T-helper 9 cell (primary cell): Measurements from ENCODE around the gene ANKFY1.

ENCODE experiments used
- DNase-seq: peaks from one replicate; pipeline ENCODE4 v3.0.0-alpha.2; 2020

Gene ANKFY1

DNA sequence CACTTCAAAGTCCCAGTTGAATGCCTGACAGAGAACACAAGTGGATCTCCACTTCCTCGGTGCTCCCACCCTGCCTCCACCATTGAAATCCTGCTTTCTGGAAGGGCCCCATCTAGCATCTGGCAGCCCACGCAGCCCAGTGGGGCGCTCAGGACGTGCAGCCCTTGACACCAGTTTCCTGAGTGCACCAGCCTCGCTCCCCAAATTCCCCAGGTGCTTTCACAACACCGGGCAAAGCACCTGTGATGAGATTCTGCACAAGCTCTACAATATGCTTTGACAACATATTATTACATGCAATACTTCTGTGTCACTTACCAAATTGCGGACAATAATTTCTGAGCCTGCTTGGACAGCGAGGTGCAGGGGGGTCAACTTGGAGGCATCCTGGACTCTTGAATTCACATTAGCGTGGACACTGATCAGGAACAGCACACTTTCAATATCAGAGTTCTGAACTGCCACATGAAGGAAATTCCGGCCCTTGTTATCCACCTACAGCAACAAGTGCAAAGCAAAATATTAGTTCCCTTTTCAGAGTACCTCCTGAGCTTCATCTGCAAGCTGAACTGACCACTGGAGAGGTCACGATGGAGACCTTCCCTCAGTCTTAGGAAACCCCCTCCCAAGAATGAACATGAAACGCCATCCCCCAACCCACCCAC lies 86.8 kb downstream of the ANKFY1 start:
- DNase-seq: no peak

DNA sequence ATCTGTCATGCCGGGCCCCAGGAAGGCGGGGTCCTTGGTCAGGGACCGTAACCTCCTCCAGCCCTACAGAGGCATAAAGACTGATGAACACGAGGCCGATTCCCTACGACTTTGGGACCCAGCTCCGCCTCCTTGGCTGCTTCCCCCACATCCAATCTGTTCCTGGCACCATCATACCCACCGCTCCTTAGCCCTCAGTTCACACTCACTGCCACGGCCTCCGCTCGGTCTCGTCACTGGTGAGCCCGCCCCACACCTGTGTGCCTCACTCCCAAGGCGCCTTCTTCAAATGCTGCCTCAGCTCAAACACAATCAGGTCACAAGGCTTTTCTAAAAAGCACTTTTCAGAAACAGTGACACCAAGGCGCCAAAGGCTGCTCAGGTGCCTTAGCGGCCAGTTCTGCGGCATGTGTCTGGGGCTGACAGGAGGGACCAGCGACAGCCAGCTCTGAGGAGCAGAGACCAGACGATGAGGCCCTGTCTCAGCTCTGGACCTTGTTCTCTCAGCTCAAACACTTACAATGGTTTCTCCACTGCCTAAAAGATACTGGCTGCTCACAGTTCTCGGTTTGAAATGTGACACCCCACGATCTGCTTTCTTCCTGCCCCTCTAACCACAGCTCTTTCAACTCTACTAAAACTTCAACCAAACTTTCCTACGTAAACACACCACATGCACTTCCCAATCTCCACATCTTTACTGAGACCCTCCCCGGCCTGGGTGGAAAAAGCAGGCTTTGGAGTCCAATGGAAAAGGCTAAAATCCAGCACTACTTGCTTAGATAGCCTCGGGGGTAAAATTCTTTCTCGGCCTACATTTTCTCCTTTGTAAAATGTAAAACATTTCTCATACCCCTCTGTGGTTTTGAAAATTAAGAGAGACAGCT lies 87.6 kb downstream of the ANKFY1 start:
- peak; percentile 28 for DNase-seq

GRCh38 chr17:4174556-4174955 lies 89.2 kb downstream of the ANKFY1 start:
- no peak for DNase-seq

GRCh38 chr17:4173781-4174180 lies 90.0 kb downstream of the ANKFY1 start:
- no peak for DNase-seq

GRCh38 chr17:4172356-4172755 lies 91.4 kb downstream of the ANKFY1 start:
- no peak for DNase-seq

DNA sequence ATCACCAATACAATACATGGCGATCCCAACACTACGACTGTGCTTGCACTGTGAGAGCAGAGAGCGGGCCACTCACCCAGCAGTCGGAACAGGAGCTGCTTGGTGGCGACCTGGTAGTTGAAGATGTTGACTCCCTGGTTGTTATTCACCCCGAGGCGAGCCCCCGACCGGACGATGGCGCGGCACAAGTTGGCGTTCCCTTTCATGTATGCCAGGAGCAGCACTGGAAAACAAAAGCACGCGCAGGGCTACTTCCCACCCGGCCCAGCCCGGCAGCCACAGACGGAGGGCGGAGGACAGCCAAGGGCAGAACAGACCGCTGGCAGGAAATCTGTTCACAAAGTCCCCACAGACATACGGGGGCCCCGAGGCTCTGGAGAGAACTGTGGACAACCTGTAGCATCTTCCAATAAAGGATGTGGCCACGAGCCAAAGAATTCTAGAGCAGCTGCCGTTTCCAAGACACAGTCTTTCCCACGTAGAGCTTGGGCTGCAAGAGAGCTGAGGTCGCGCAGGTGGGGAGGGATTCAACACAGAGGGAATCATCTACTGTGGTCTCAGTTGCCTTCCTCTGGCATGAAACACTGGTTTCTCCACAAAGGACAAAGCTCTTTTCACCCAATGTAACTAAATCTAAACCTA lies 93.0 kb downstream of the ANKFY1 start:
- DNase-seq: no peak

DNA sequence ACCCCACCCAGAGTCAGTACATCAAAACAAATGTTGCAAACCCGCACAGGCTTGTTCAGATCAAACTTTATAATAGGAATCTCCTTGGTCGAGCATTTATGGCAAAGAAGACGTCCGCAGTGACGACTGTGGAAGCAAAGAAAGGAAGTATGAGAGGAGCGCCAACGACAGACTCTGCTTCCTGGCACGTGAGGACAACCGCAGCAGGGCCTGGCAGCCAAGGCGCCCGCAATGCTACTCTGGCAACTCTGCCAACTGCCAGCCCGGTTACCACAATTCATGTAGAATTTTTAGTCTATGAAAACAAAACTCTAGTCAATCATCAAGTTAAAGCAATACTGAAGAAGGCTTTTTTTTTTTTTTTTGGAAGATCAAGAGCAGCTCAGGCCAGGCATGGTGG lies 96.0 kb downstream of the ANKFY1 start:
- no peak for DNase-seq

GRCh38 chr17:4166419-4166818 lies 97.4 kb downstream of the ANKFY1 start:
- no peak for DNase-seq

DNA sequence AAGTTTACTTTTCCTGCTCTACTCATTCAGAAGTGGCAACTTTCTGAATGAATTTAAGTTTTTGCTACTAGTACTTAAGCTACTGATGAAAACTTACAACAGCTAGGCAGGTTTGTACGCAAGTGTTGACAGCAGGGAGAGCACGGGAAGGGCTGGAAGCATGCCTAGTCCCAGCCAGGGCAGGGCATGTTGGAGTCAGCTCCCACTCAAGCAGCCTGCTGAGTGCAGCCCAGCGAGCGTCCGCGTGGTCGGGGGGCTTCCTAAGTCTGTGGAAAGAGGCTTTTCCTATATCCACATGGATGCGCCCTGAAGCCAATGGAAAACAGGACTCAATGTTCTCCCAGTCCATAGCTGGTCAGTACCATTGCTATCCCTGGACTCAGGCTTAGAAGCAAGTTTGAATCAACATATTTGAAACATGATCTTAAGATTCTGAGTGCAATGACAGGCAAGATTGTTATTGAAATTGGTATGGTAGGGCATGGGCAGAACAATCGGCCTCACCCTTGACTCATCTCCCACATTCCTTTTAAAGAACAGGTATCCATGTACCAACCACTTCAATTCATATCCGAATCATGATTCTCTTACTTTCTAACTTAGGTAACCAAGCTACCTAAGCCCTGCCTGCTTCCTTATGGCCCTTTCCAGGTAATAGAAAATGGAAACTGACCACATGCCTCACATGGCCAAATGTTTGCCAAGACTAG lies 98.3 kb downstream of the ANKFY1 start:
- no peak for DNase-seq

DNA sequence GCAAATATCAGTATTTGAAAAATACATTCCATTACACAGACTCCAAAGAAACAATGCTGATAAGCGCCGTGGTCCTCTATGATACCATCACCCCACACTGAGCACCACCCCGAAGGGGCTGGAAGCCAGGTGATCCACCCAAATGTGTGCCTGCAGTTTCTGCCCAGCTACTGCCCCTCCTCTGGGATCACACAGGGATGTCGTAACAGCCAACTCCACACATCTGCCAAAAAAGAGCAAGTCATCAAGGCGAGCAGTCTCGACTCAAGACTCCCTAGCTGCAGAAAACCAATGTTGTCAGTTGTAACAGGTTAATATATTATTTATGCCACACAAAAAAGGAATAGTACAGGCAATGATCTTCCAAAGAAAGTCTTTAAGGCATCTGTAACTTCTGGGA lies 99.8 kb downstream of the ANKFY1 start:
- DNase-seq: no peak

GRCh38 chr17:4162775-4163466 lies 100.9 kb downstream of the ANKFY1 start:
- DNase-seq: no peak

DNA sequence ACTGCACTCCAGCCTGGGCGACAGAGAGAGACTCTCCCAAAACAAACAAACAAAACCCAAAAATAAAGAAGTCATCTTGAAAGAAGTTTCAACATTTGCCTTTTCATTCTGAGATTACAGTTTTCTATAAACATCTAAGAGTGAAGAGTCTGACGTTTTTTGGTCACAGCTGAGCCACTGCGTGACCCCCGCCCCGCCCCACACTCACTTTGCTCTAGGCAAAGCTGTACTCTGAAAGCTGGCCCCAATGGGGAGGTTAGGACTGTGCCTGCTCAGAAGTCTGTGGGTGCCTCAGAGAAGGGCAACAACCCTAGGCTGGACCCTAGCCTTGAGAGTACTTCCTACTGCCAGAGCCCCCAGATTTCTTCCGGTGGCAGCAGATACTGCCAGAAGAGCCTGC lies 101.5 kb downstream of the ANKFY1 start:
- no peak for DNase-seq

DNA sequence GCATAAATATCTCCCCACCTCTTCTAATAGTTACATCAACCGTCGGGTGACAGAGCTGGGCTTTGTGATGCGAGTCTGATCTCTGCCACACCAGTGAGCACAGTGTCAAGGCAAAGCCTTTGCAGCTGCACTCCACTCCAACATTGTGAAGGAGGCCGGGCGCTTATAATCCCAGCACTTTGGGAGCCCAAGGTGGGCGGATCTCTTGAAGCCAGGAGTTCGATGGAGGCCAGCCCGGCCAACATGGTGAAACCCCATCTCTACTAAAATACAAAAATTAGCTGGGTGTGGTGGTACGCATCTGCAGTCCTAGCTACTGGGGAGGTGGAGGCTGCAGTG lies 101.8 kb downstream of the ANKFY1 start:
- no peak for DNase-seq

DNA sequence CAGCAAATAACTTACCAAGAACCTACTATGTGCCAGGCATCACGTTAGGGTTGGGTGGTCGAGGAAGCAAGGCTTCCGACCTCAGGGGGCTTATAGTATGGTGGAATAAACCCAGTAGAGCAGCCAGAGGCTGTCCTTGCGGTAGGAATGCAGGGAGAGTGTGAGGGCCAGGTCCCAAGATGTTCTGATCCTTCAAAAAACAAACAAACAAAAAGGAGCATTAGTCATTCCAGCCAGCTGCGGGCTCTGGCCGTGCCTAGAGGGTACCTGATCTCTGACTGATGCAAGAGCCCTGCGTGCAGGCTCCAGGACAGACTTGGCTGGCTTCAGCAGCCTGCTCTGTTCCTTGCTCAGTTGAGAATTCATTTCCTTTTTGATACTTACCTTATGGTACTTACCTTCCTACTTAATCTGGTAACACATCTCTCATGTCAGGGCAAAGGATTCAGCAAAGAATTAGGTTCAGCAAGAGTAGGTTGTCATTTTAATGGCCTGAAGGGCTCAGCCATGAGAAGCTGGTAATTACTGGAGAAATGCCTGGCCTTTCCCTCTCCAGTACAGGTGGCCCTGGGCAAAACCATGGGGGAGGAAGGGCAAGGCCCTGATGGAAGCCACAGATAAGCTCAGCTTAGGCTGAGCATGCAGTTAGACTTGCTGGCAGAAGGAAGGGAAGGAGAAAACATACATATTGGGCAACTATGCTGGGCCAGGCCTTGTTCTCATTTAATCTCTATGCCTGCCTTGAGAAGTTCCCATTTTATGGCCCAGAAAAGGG lies 102.4 kb downstream of the ANKFY1 start:
- no peak for DNase-seq

GRCh38 chr17:4160294-4160859 lies 103.4 kb downstream of the ANKFY1 start:
- DNase-seq: no peak

GRCh38 chr17:4159761-4160160 lies 104.0 kb downstream of the ANKFY1 start:
- no peak for DNase-seq

GRCh38 chr17:4157618-4158333 lies 106.0 kb downstream of the ANKFY1 start:
- no peak for DNase-seq

DNA sequence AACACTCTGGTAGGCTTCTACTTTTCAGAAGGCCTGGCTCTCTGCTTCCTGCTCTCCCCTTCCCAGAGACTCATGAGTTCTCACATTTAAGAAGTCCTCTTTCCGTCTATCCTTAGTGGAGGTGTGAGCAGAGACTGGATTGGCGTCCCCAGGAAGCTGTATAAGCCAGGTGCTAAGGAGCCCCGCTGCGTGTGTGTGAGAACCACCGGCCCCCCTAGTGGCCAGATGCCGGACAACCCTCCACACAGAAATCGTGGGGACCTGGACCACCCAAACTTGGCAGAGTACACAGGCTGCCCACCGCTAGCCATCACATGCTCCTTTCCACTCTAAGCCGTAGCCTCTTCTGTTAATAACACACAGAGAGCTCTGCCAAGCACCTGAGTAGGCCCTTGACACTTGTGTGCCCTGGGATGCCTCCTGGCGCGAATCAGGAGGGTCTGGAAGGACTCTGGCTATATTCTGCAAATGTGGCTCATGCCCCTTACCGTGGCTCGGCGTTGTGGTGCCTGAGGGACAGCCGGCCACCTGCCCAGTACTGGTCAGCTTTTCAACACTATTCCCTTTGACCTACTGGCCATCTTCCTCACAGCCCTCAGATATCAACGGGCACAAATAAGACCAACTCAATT lies 106.9 kb downstream of the ANKFY1 start:
- no peak for DNase-seq

GRCh38 chr17:4155980-4156620 lies 107.7 kb downstream of the ANKFY1 start:
- DNase-seq: no peak

DNA sequence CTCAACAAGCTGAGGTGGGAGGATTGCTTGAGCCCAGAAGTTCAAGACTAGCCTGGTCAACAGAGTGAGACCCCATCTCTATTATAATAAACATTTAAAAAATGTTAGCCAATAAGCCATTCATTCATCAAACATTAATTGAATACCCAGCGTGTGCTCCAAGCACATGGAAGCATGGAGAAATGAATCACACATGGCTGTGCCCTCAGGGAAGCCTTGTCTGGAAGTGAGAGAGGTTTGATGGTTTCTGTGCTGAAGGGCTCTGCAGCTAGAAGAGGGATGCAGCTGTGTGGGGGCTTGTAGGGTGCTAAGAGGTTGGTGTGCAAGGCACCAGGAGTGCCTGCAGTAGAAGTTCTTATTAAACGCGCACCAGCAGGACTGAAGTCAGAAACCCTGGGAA lies 109.6 kb downstream of the ANKFY1 start:
- DNase-seq: no peak
